ENCODE measurements around the gene TBL1Y.
"Not testable (repeated sequence)": the region's sequence is repeated elsewhere in the genome, so short reads cannot be mapped to it uniquely, and the experiment has no call there.

TBL1Y gene

GRCh38 chrY:6977783-6978182, 67.3 kb downstream of the TBL1Y start:
- DNase-seq = no peak

GRCh38 chrY:6983221-6983620, 72.7 kb downstream of the TBL1Y start:
- no peak for DNase-seq

GRCh38 chrY:6987811-6988210, 77.3 kb downstream of the TBL1Y start:
- no peak for DNase-seq

GRCh38 chrY:6989886-6990620, 79.6 kb downstream of the TBL1Y start:
- no peak for DNase-seq

- no peak for DNase-seq
These were observed 81.5 kb downstream of the TBL1Y start for GRCh38 chrY:6992041-6992440.

GRCh38 chrY:6995987-6996386, 85.5 kb downstream of the TBL1Y start:
- no peak for DNase-seq

GRCh38 chrY:6997503-6998066, 87.1 kb downstream of the TBL1Y start:
- DNase-seq = no peak

- no peak for DNase-seq
These were observed 89.4 kb downstream of the TBL1Y start for GRCh38 chrY:6999905-7000304.

GRCh38 chrY:7002581-7002980, 92.1 kb downstream of the TBL1Y start:
- DNase-seq = no peak

GRCh38 chrY:7007911-7008310, 97.4 kb downstream of the TBL1Y start:
- no peak for DNase-seq

- no peak for DNase-seq
These were observed 98.3 kb downstream of the TBL1Y start for GRCh38 chrY:7008578-7009355.

GRCh38 chrY:7013051-7013450, 102.6 kb downstream of the TBL1Y start:
- DNase-seq = no peak

- DNase-seq = no peak
These were observed 106.0 kb downstream of the TBL1Y start for GRCh38 chrY:7016521-7016920.

- DNase-seq = no peak
These were observed 107.0 kb downstream of the TBL1Y start for GRCh38 chrY:7017244-7018080.

- no peak for DNase-seq
These were observed 128.5 kb downstream of the TBL1Y start for GRCh38 chrY:7039037-7039436.

GRCh38 chrY:7040662-7041061, 130.2 kb downstream of the TBL1Y start:
- no peak for DNase-seq

GRCh38 chrY:7041983-7042382, 131.5 kb downstream of the TBL1Y start:
- DNase-seq = no peak

GRCh38 chrY:7052461-7052860, 142.0 kb downstream of the TBL1Y start:
- DNase-seq = not testable (repeated sequence)

GRCh38 chrY:7056886-7057285, 146.4 kb downstream of the TBL1Y start:
- DNase-seq = no peak

- no peak for DNase-seq
These were observed 168.2 kb downstream of the TBL1Y start for GRCh38 chrY:7078725-7079124.

GRCh38 chrY:7080548-7080947, 170.1 kb downstream of the TBL1Y start:
- DNase-seq = not testable (repeated sequence)

- DNase-seq = no peak
These were observed 175.1 kb downstream of the TBL1Y start for GRCh38 chrY:7085606-7086005.

- no peak for DNase-seq
These were observed 182.3 kb downstream of the TBL1Y start for GRCh38 chrY:7092836-7093235.
